Peyer's patch (tissue), 4 donors: ENCODE data around the gene GOT1.

ENCODE experiments used
- CTCF ChIP-seq, 6 experiments: fragments of 450-650 bp in 4 of 6; fragments of 200-600 bp in 2 of 6; sonication (generic) in 1 of 6; IDR thresholded peaks; one replicate each; pipeline ENCODE4 v1.5.1; 2017 to 2019; ENCODE audit warnings: antibody characterized with exemption in 6 of 6, mild to moderate bottlenecking in 3 of 6, moderate library complexity in 1 of 6
- POLR2A ChIP-seq, 2 donors: fragments of 450-650 bp; IDR thresholded peaks; one replicate each; pipeline ENCODE4 v1.5.1; 2017; ENCODE audit warnings: antibody characterized with exemption in 2 of 2, mild to moderate bottlenecking in 2 of 2, moderate library complexity in 2 of 2

GRCh38 chr10:99450156-99450555 lies 19.7 kb upstream of the GOT1 start:
- TF ChIP-seq CTCF (IDR thresholded peaks at IDR 0.05) = no peak
- no peak for TF ChIP-seq POLR2A (IDR thresholded peaks at IDR 0.05)
